HL-60 (cell line): ENCODE data around the gene NPHS1.

Experiments
- DNase-seq, 2 experiments: peaks; one replicate each; pipeline ENCODE4 v3.0.0-alpha.2; 2010 to 2020; ENCODE audit warnings: low read depth in 1 of 2, low spot score in 1 of 2
- H3K27ac ChIP-seq: fragments of 250-450 bp; sonication (Bioruptor Pico); replicated peaks from 2 replicates; pipeline ENCODE4 v1.5.1; 2020; ENCODE audit warnings: mild to moderate bottlenecking, moderate library complexity
- H3K27me3 ChIP-seq: fragments of 250-450 bp; sonication (Bioruptor Pico); 2 replicates; pipeline ENCODE4 v1.5.1; 2021; ENCODE audit warnings: mild to moderate bottlenecking, moderate library complexity; ENCODE audit not compliant: insufficient read depth, poor library complexity, severe bottlenecking
- H3K4me3 ChIP-seq: replicated peaks from 2 replicates; pipeline ENCODE4 v1.5.1; 2011; ENCODE audit warnings: mild to moderate bottlenecking, control low read depth, low read length; ENCODE audit not compliant: insufficient read depth
- GABPA ChIP-seq: IDR thresholded peaks from 2 replicates; pipeline ENCODE4 v1.6.1; 2012; ENCODE audit warnings: low read depth
- POLR2AphosphoS5 ChIP-seq: IDR thresholded peaks from 2 replicates; pipeline ENCODE4 v1.6.1; 2012; ENCODE audit warnings: low read depth
- SPI1 ChIP-seq: IDR thresholded peaks from 2 replicates; pipeline ENCODE4 v1.6.1; 2012; ENCODE audit warnings: low read depth, mild to moderate bottlenecking, borderline replicate concordance
- TF ChIP-seq, protein P1 (sequence below): IDR thresholded peaks from 2 replicates; pipeline ENCODE4 v1.6.1; 2012; ENCODE audit warnings: low read depth; ENCODE audit not compliant: insufficient replicate concordance
- TF ChIP-seq, protein P2 (sequence below): IDR thresholded peaks from one replicate; pipeline ENCODE4 v1.5.1; 2011; ENCODE audit warnings: low read length, control low read depth, inconsistent platforms; ENCODE audit not compliant: insufficient read depth

NPHS1 gene

DNA sequence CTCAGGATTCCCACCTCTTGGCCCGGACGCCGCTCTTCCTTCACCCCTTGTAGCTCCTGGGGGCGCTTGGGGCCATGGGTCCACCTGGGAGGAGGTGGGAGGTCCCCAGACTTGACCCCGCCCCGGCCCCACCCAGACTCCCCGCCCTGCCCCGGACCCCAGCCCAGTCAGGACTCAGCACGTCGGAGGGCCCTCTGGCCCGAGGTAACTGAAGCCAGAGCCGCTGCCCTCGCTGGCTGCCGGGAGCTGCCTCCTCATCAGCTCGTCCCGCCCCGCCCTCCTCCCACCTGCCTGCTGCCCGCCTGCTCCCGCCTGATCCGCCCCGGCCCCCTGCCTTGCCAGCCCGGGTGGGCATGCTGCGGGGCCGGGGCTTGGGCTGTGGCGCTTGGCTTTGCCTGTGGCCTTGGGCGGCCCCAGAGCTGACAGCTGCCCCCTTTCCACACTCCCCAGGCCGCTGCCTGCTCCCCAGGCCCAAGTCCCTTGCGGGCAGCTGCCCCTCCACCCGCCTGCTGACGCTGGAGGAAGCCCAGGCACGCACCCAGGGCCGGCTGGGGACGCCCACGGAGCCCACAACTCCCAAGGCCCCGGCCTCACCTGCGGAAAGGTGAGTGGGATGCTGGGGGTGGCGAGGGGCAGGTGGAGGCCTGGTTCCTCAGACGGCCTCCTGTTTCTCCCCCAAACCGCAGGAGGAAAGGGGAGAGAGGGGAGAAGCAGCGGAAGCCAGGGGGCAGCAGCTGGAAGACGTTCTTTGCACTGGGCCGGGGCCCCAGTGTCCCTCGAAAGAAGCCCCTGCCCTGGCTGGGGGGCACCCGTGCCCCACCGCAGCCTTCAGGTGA lies 67.6 kb downstream of the NPHS1 start:
- Histone ChIP-seq H3K27ac (no peak overlapping the region), H3K4me3 (no peak overlapping the region), H3K27me3 (no peaks in the 10 kb centered on the region)
- DNase-seq = no peak
- TF ChIP-seq SPI1 = no peak

DNA sequence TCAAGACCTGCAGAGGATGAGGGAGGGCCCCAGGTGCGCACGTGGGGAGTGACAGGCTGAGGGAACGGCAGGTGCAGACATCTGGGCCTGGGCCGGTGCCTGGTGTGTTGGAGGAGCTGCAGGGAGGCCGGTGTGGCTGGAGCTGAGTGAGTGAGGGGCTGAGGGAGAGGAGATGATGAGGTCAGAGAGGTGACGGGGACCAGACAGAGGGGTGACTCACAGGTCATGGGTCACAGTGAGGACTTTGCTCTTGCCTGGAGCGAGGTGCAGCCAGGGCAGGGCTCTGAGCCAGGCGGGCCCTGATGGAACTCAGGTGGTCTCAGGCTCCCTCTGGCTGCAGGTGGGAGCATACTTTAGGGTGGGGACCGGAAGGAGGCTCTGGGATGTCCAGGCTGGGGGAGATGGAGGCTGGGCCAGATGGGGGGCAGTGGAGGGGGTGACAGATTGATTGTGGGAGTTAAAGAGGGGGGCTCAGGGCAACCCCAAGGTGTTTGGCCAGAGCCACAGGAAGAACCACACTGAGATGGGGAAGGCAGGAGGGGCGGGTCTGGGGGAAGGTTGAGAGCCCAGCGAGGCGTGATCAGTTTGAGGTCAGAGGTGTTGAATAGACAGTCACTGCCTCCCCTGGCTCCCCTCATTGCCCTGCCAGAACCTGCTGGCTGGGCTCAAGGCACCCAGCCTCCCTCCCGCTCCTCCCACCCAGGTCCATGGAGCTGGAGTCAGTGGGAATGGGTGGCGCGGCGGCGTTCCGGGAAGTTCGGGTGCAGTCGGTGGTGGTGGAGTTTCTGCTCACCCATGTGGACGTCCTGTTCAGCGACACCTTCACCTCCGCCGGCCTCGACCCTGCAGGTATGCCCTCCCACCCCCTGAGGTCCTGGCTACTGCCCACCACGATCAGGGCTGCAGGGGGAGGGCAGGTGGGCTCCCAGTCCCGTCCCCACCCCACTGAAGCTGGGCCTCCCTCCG lies 68.6 kb downstream of the NPHS1 start:
- no peaks in the 10 kb centered on the region for H3K27me3 ChIP-seq
- no peak overlapping the region for H3K4me3 ChIP-seq
- DNase-seq = no peak
- TF ChIP-seq SPI1 (no peak), POLR2AphosphoS5 (no peak), GABPA (no peak)
- TF ChIP-seq, protein P1, sequence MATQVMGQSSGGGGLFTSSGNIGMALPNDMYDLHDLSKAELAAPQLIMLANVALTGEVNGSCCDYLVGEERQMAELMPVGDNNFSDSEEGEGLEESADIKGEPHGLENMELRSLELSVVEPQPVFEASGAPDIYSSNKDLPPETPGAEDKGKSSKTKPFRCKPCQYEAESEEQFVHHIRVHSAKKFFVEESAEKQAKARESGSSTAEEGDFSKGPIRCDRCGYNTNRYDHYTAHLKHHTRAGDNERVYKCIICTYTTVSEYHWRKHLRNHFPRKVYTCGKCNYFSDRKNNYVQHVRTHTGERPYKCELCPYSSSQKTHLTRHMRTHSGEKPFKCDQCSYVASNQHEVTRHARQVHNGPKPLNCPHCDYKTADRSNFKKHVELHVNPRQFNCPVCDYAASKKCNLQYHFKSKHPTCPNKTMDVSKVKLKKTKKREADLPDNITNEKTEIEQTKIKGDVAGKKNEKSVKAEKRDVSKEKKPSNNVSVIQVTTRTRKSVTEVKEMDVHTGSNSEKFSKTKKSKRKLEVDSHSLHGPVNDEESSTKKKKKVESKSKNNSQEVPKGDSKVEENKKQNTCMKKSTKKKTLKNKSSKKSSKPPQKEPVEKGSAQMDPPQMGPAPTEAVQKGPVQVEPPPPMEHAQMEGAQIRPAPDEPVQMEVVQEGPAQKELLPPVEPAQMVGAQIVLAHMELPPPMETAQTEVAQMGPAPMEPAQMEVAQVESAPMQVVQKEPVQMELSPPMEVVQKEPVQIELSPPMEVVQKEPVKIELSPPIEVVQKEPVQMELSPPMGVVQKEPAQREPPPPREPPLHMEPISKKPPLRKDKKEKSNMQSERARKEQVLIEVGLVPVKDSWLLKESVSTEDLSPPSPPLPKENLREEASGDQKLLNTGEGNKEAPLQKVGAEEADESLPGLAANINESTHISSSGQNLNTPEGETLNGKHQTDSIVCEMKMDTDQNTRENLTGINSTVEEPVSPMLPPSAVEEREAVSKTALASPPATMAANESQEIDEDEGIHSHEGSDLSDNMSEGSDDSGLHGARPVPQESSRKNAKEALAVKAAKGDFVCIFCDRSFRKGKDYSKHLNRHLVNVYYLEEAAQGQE = no peak
- TF ChIP-seq, protein P2, sequence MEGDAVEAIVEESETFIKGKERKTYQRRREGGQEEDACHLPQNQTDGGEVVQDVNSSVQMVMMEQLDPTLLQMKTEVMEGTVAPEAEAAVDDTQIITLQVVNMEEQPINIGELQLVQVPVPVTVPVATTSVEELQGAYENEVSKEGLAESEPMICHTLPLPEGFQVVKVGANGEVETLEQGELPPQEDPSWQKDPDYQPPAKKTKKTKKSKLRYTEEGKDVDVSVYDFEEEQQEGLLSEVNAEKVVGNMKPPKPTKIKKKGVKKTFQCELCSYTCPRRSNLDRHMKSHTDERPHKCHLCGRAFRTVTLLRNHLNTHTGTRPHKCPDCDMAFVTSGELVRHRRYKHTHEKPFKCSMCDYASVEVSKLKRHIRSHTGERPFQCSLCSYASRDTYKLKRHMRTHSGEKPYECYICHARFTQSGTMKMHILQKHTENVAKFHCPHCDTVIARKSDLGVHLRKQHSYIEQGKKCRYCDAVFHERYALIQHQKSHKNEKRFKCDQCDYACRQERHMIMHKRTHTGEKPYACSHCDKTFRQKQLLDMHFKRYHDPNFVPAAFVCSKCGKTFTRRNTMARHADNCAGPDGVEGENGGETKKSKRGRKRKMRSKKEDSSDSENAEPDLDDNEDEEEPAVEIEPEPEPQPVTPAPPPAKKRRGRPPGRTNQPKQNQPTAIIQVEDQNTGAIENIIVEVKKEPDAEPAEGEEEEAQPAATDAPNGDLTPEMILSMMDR = no peak
- H3K27ac ChIP-seq = no peak overlapping the region

DNA sequence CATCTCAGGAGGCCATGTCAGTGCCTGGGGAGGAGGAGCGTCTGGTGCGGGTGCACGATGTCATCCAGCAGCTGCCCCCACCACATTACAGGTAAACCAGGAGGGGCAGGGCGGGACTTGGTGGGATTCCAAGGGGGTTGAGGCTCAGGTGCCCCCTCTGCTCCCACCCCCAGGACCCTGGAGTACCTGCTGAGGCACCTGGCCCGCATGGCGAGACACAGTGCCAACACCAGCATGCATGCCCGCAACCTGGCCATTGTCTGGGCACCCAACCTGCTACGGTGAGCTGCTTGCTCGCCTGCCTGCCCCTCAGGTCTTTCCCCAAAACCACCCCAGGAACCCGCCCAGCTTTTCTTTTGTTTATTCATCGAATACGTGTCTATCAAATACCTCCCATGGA lies 69.7 kb downstream of the NPHS1 start:
- TF ChIP-seq GABPA = no peak
- TF ChIP-seq, protein P1 = no peak
- TF ChIP-seq, protein P2 = no peak
- Histone ChIP-seq H3K27ac (no peak overlapping the region), H3K4me3 (no peak overlapping the region), H3K27me3 (no peaks in the 10 kb centered on the region)
- DNase-seq = no peak

DNA sequence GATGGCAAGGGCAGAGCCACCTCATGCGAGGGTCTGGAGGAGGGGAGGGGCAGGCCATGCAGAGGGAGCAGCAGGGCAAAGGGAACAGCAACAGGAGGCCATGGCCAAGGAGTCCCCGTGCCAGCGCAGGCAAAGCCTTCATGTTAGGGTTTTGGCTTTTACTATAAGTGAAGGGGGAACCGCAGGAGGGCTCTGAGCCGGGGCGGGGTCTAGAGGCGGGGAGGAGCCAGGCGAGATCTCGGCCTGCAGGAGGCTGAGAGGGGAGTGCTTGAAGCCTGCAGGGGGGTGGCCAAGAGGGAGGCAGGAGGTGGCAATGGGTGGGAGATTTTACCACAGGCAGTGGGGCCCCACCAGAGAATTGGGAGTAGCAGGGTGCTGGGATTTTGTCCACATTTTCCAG lies 70.7 kb downstream of the NPHS1 start:
- H3K4me3 ChIP-seq = no peak overlapping the region
- DNase-seq = no peak
- no peak overlapping the region for H3K27ac ChIP-seq
- no peaks in the 10 kb centered on the region for H3K27me3 ChIP-seq
- TF ChIP-seq SPI1 (no peak), GABPA (no peak), POLR2AphosphoS5 (no peak)
- TF ChIP-seq, protein P1 = no peak
- TF ChIP-seq, protein P2 = no peak
